CD4-positive, alpha-beta T cell treated with Interleukin-6 at 100 ng/mL for 8 hours (primary cell): ENCODE results near the gene ALG5.

Experiments used
- DNase-seq: peaks from one replicate; pipeline ENCODE4 v3.0.0-alpha.2; 2020; ENCODE audit warnings: mixed read lengths, low spot score

ALG5 gene

GRCh38 chr13:36979361-36980050, 19.6 kb downstream of the ALG5 start:
- DNase-seq = no peak

- DNase-seq = no peak
Observed at GRCh38 chr13:36975172-36975571, 24.0 kb downstream of the ALG5 start.

- no peak for DNase-seq
Observed at GRCh38 chr13:36973621-36974295, 25.4 kb downstream of the ALG5 start.

GRCh38 chr13:36973009-36973408, 26.1 kb downstream of the ALG5 start:
- DNase-seq = no peak

GRCh38 chr13:36966404-36966803, 32.7 kb downstream of the ALG5 start:
- DNase-seq = no peak

- no peak for DNase-seq
Observed at GRCh38 chr13:36965767-36966166, 33.4 kb downstream of the ALG5 start.

- no peak for DNase-seq
Observed at GRCh38 chr13:36959456-36960116, 39.6 kb downstream of the ALG5 start.

- DNase-seq = no peak
Observed at GRCh38 chr13:36954542-36954941, 44.6 kb downstream of the ALG5 start.

- no peak for DNase-seq
Observed at GRCh38 chr13:36950920-36951319, 48.2 kb downstream of the ALG5 start.

- no peak for DNase-seq
Observed at GRCh38 chr13:36950330-36950729, 48.8 kb downstream of the ALG5 start.

GRCh38 chr13:36945078-36945477, 54.1 kb downstream of the ALG5 start:
- no peak for DNase-seq

- no peak for DNase-seq
Observed at GRCh38 chr13:36925603-36926002, 73.5 kb downstream of the ALG5 start.

- DNase-seq = no peak
Observed at GRCh38 chr13:36924001-36924400, 75.1 kb downstream of the ALG5 start.

- no peak for DNase-seq
Observed at GRCh38 chr13:36921631-36922301, 77.4 kb downstream of the ALG5 start.

- no peak for DNase-seq
Observed at GRCh38 chr13:36920616-36921185, 78.4 kb downstream of the ALG5 start.

GRCh38 chr13:36919833-36920615, 79.1 kb downstream of the ALG5 start, which contains the start of gene SMAD9:
TSS of gene SMAD9 (minus strand) at chr13:36920238. CDS start at chr13:36879689, 40,549 bp downstream.
- DNase-seq = no peak

- no peak for DNase-seq
Observed at GRCh38 chr13:36919171-36919832, 79.8 kb downstream of the ALG5 start.

GRCh38 chr13:36918246-36919131, 80.7 kb downstream of the ALG5 start:
- no peak for DNase-seq

- no peak for DNase-seq
Observed at GRCh38 chr13:36917311-36917710, 81.8 kb downstream of the ALG5 start.
